Lower leg skin (tissue), 3 donors: Measurements from ENCODE around the gene TRAF7.

Source experiments
- POLR2A ChIP-seq, 2 donors: fragments of 450-650 bp; IDR thresholded peaks; one replicate each; pipeline ENCODE4 v1.6.1; 2016 to 2017; ENCODE audit warnings: antibody characterized with exemption in 2 of 2, mild to moderate bottlenecking in 1 of 2, moderate library complexity in 1 of 2
- TF ChIP-seq, protein P1 (sequence below), 3 donors: fragments of 450-650 bp; IDR thresholded peaks; one replicate each; pipeline ENCODE4 v1.5.1; 2016; ENCODE audit warnings: antibody characterized with exemption in 3 of 3, mild to moderate bottlenecking in 3 of 3, moderate library complexity in 2 of 3

DNA sequence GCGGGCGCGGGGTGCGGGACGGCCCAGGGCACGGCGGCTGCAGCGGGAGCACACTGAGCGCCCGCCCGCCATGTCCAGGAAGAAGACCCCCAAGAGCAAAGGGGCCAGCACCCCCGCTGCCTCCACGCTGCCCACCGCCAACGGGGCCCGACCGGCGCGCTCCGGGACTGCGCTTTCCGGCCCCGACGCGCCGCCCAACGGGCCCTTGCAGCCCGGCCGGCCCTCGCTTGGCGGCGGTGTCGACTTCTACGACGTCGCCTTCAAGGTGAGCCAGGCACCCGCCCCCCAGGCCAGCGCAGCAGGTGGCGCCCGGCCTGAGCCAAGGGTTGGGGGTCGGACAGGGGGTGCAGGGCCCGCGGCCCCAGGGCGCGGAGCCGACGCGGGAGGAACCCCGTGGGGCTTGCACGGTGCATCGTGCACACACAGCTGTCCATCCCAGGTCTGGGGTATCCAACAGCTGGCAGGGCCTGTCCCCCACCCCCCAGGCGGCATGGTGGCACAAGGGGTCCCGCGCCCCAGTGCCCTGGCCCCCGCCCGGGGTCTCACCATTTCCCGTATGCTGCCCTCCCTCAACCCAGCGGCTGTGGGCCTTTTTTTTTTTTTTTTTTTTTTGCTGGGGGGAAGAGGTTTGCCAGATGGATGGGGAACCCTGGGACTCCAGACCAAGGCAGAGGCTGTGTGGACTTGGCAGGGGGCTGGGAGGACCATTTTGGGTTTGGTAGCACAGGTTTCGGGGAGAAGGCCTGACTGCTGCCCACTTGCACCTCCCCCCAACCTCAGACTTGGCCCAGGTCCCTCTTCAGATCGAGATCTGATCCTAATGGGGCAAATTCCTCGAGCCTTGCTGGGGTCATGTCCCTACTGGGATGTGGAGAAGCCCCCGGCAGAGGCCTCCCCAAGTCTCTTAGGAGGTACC is 6.6 kb upstream of the TRAF7 start:
- TF ChIP-seq, protein P1, sequence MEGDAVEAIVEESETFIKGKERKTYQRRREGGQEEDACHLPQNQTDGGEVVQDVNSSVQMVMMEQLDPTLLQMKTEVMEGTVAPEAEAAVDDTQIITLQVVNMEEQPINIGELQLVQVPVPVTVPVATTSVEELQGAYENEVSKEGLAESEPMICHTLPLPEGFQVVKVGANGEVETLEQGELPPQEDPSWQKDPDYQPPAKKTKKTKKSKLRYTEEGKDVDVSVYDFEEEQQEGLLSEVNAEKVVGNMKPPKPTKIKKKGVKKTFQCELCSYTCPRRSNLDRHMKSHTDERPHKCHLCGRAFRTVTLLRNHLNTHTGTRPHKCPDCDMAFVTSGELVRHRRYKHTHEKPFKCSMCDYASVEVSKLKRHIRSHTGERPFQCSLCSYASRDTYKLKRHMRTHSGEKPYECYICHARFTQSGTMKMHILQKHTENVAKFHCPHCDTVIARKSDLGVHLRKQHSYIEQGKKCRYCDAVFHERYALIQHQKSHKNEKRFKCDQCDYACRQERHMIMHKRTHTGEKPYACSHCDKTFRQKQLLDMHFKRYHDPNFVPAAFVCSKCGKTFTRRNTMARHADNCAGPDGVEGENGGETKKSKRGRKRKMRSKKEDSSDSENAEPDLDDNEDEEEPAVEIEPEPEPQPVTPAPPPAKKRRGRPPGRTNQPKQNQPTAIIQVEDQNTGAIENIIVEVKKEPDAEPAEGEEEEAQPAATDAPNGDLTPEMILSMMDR (IDR thresholded peaks at IDR 0.05) = no peak
- TF ChIP-seq POLR2A (IDR thresholded peaks at IDR 0.05) = no peak
